Type B pancreatic cell (in vitro differentiated cells): ENCODE measurements around the gene TRAF1. TPM values are rescaled to one million over a fixed set of nuclear protein-coding genes. Genes with fewer than 3 reads are reported as not detected.
A peak's percentile ranks its signal among the peaks of the same experiment; 100 is the strongest.

Experiments
- DNase-seq: peaks from one replicate; pipeline ENCODE4 v3.0.0; 2021; ENCODE audit warnings: mixed read lengths; ENCODE audit not compliant: unreplicated experiment; ENCODE audit errors: extremely low spot score
- H3K27ac Mint-ChIP-seq: 2 replicates; pipeline ENCODE4 v1.8.0; 2021; ENCODE audit warnings: mild to moderate bottlenecking, mixed read lengths
- H3K27me3 Mint-ChIP-seq: 2 replicates; pipeline ENCODE4 v1.8.0; 2021; ENCODE audit warnings: mixed read lengths
- H3K36me3 Mint-ChIP-seq: 2 replicates; pipeline ENCODE4 v1.8.0; 2021; ENCODE audit warnings: mixed read lengths
- H3K4me1 Mint-ChIP-seq: one replicate; pipeline ENCODE4 v1.8.0; 2021; ENCODE audit warnings: mixed read lengths; ENCODE audit not compliant: unreplicated experiment
- H3K4me3 Mint-ChIP-seq: 2 replicates; pipeline ENCODE4 v1.8.0; 2021; ENCODE audit warnings: mild to moderate bottlenecking, mixed read lengths
- H3K9me3 Mint-ChIP-seq: 2 replicates; pipeline ENCODE4 v1.8.0; 2021; ENCODE audit warnings: mixed read lengths
- total RNA-seq: library from RNA; stranded (reverse); gene quantifications from 2 replicates; pipeline ENCODE4 v1.2.1, GENCODE V29; 2021; ENCODE audit warnings: low replicate concordance
- TF ChIP-seq, protein P1 (sequence below): fragments of 200-600 bp; sonication (generic); conservative IDR thresholded peaks from 2 replicates; pipeline ENCODE4 v1.5.0; 2021; ENCODE audit warnings: antibody characterized with exemption, mild to moderate bottlenecking

The TRAF1 gene
- total RNA-seq, 1 donor from 2014 or later = 3.1 TPM

GRCh38 chr9:120878188-120879130 is 48.1 kb downstream of the TRAF1 start:
- peaks cover 20% of the 10 kb centered on the region for H3K4me1 Mint-ChIP-seq
- peak overlapping the region; percentile 4 for H3K27ac Mint-ChIP-seq
- H3K27me3 Mint-ChIP-seq = peaks cover 30% of the 10 kb centered on the region
- TF ChIP-seq, protein P1, sequence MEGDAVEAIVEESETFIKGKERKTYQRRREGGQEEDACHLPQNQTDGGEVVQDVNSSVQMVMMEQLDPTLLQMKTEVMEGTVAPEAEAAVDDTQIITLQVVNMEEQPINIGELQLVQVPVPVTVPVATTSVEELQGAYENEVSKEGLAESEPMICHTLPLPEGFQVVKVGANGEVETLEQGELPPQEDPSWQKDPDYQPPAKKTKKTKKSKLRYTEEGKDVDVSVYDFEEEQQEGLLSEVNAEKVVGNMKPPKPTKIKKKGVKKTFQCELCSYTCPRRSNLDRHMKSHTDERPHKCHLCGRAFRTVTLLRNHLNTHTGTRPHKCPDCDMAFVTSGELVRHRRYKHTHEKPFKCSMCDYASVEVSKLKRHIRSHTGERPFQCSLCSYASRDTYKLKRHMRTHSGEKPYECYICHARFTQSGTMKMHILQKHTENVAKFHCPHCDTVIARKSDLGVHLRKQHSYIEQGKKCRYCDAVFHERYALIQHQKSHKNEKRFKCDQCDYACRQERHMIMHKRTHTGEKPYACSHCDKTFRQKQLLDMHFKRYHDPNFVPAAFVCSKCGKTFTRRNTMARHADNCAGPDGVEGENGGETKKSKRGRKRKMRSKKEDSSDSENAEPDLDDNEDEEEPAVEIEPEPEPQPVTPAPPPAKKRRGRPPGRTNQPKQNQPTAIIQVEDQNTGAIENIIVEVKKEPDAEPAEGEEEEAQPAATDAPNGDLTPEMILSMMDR = no peak
- no peak for DNase-seq
- no peaks in the 10 kb centered on the region for H3K9me3 Mint-ChIP-seq
- peaks cover 4% of the 10 kb centered on the region for H3K36me3 Mint-ChIP-seq
- H3K4me3 Mint-ChIP-seq = peak overlapping the region; percentile 90

DNA sequence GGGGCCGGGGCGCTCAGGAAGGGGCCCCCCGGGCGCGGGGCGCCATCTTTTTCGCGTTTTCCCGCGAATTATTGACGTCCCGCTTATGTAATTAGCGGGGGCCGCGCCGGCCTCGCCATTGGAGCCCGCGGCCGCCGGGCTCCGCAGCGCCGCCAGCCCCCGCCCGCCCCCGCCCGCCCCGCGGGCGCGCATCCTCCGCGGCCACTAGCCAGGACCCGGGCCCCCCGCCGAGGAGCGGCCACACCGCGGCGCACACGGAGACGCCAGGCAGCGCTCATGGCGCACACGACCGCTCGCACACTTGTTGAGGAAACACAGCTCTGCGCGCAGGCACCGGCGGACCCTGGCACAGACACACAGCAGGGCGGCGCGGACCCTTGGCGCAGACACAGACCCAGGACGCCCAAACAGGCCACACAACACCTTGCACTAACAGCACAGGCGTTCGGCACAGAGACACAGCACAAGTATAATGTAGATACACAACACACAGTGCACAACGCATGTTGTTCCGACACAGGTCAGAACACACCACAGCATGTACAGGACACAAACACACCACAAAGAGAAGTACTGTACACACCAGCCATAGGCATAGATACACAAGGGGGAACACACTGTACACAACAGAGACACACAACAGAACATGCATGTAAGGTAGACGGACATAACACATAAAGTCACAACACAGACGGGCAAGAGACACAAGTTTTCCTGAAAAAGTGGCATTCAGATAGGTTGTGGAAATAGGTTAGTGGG is 49.1 kb downstream of the TRAF1 start:
- Mint-ChIP-seq H3K27me3 (peaks cover 30% of the 10 kb centered on the region), H3K4me3 (peak overlapping the region; percentile 90), H3K4me1 (peaks cover 22% of the 10 kb centered on the region), H3K27ac (peak overlapping the region; percentile 4), H3K36me3 (peaks cover 4% of the 10 kb centered on the region), H3K9me3 (no peaks in the 10 kb centered on the region)
- DNase-seq = no peak
- TF ChIP-seq, protein P1 = no peak

DNA sequence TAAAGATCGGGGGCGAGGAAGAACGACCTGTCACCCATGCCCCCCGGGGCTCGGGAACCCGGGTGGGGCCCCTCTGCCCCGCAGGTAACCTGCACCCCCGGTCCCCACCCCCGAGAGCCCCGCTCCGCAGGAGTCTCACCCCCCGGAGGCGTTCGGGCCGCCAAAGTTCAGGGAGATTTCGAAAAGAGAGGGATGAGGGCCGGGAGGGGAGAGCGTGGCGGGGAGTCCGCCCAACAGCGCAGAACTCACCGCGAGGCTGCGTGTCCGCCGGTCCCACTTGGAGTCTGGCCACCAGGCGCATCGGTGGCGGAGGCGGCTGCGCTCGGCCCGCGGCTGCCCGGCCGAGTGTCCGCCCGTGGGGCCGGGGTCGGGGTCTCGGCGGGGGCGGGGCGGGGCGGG is 49.8 kb downstream of the TRAF1 start, which contains the start of gene PHF19:
PHF19 (minus strand) TSS at position 347 of the 399 bp plus-strand sequence. CDS start 2,447 bp downstream, outside the sequence.
- H3K27ac Mint-ChIP-seq = peak within 1 kb of the TSS; percentile 58
- H3K4me3 Mint-ChIP-seq = peak within 1 kb of the TSS; percentile 90
- H3K9me3 Mint-ChIP-seq = no peaks in the 10 kb centered on the region
- TF ChIP-seq, protein P1 = no peak
- H3K36me3 Mint-ChIP-seq = peaks cover 8% of the 10 kb centered on the region
- no peak for DNase-seq
- peaks cover 30% of the 10 kb centered on the region for H3K27me3 Mint-ChIP-seq
- H3K4me1 Mint-ChIP-seq = peaks cover 22% of the 10 kb centered on the region

GRCh38 chr9:120875954-120876841 is 50.4 kb downstream of the TRAF1 start:
- no peak for DNase-seq
- peak overlapping the region; percentile 58 for H3K27ac Mint-ChIP-seq
- H3K4me1 Mint-ChIP-seq = peaks cover 22% of the 10 kb centered on the region
- peaks cover 8% of the 10 kb centered on the region for H3K36me3 Mint-ChIP-seq
- TF ChIP-seq, protein P1 = peak; percentile 40
- H3K9me3 Mint-ChIP-seq = no peaks in the 10 kb centered on the region
- H3K4me3 Mint-ChIP-seq = peak overlapping the region; percentile 85
- H3K27me3 Mint-ChIP-seq = peaks cover 30% of the 10 kb centered on the region

GRCh38 chr9:120875643-120875953 is 51.0 kb downstream of the TRAF1 start:
- H3K27ac Mint-ChIP-seq = peak overlapping the region; percentile 58
- peak overlapping the region; percentile 85 for H3K4me3 Mint-ChIP-seq
- peaks cover 8% of the 10 kb centered on the region for H3K36me3 Mint-ChIP-seq
- H3K27me3 Mint-ChIP-seq = peaks cover 26% of the 10 kb centered on the region
- peaks cover 22% of the 10 kb centered on the region for H3K4me1 Mint-ChIP-seq
- no peaks in the 10 kb centered on the region for H3K9me3 Mint-ChIP-seq
- no peak for DNase-seq
- TF ChIP-seq, protein P1 = no peak
